HepG2 (cell line): ENCODE data around the gene CCDC34. TPM values are rescaled to one million over a fixed set of nuclear protein-coding genes. Genes with fewer than 3 reads are reported as not detected.
"Not testable (repeated sequence)": the region's sequence is repeated elsewhere in the genome, so short reads cannot be mapped to it uniquely, and the experiment has no call there.

Source experiments
- EP300 ChIP-seq, 3 experiments: sonication (generic) in 1 of 3; formaldehyde crosslinking in 1 of 3; IDR thresholded peaks; 2 replicates each; pipeline versions ENCODE4 v1.5.1 to v1.6.1; 2011 to 2020; ENCODE audit warnings: low read depth in 2 of 3, low read length in 2 of 3, borderline replicate concordance in 1 of 3, improper control_type of control experiment in 1 of 3, mild to moderate bottlenecking in 1 of 3, missing genetic modification reagents in 1 of 3, moderate library complexity in 1 of 3
- FOXP1 ChIP-seq, 2 experiments: fragments of 450-650 bp in 1 of 2; IDR thresholded peaks; 2 replicates each; pipeline ENCODE4 v1.6.1; 2017 to 2018; ENCODE audit warnings: antibody characterized with exemption in 1 of 2
- GATAD2A ChIP-seq: IDR thresholded peaks from 2 replicates; pipeline ENCODE4 v1.6.1; 2016
- NCOA2 ChIP-seq: sonication (generic); formaldehyde crosslinking; IDR thresholded peaks from 2 replicates; pipeline ENCODE4 v1.8.0; 2022; ENCODE audit warnings: inconsistent platforms
- NFIC ChIP-seq: IDR thresholded peaks from 2 replicates; pipeline ENCODE4 v1.6.1; 2012; ENCODE audit warnings: mild to moderate bottlenecking, low read length, inconsistent platforms
- NR2C2 ChIP-seq: sonication (generic); formaldehyde crosslinking; IDR thresholded peaks from 2 replicates; pipeline ENCODE4 v1.4.0; 2020; ENCODE audit warnings: missing genetic modification reagents, mild to moderate bottlenecking, moderate library complexity, borderline replicate concordance
- RXRB ChIP-seq: IDR thresholded peaks from 2 replicates; pipeline ENCODE4 v1.6.1; 2016; ENCODE audit warnings: borderline replicate concordance, missing genetic modification reagents, missing compliant biosample characterization
- TBX2 ChIP-seq: sonication (generic); formaldehyde crosslinking; IDR thresholded peaks from 2 replicates; pipeline ENCODE4 v1.5.0; 2020; ENCODE audit warnings: missing genetic modification reagents, mild to moderate bottlenecking, borderline replicate concordance
- ZNF121 ChIP-seq: sonication (generic); formaldehyde crosslinking; IDR thresholded peaks from 2 replicates; pipeline ENCODE4 v1.5.0; 2020; ENCODE audit warnings: mild to moderate bottlenecking, missing genetic modification reagents
- polyA plus RNA-seq, 8 experiments: library from polyadenylated mRNA; depleted of rRNA in 3 of 8; stranded (reverse) in 7 of 8; unstranded in 1 of 8; fragments of >200 nt; fragmentation: Illumina TruSeq in 4 of 8; extraction: Trizol in 4 of 8; gene quantifications; 2 replicates each; pipeline versions ENCODE4 v1.2.1 to v1.2.3, GENCODE V29; 2011 to 2016; ENCODE audit warnings: low read depth in 4 of 8, missing spikeins in 1 of 8, mixed read lengths in 1 of 8; ENCODE audit not compliant: insufficient read depth in 1 of 8
- total RNA-seq, 5 experiments: library from RNA; depleted of rRNA; stranded (reverse); fragments of >200 nt; fragmentation: Illumina TruSeq; extraction: Trizol; gene quantifications; 2 replicates each; pipeline ENCODE4 v1.2.3, GENCODE V29; 2016; ENCODE audit warnings: low read depth in 1 of 5
- TF ChIP-seq, protein P1 (sequence below), 2 experiments: sonication (generic) in 1 of 2; formaldehyde crosslinking in 1 of 2; IDR thresholded peaks; 2 replicates each; pipeline versions ENCODE4 v1.4.0 to v1.6.1; 2016 to 2020; ENCODE audit warnings: borderline replicate concordance in 1 of 2, low read depth in 1 of 2, mild to moderate bottlenecking in 1 of 2, missing genetic modification reagents in 1 of 2
- TF ChIP-seq, protein P2 (sequence below): sonication (generic); formaldehyde crosslinking; IDR thresholded peaks from 2 replicates; pipeline ENCODE4 v1.4.0; 2020; ENCODE audit warnings: missing genetic modification reagents, borderline replicate concordance
- TF ChIP-seq, protein P3 (sequence below): sonication (generic); formaldehyde crosslinking; IDR thresholded peaks from 2 replicates; pipeline ENCODE4 v1.4.0; 2020; ENCODE audit warnings: missing genetic modification reagents
- TF ChIP-seq, protein P4 (sequence below): sonication (generic); formaldehyde crosslinking; IDR thresholded peaks from 2 replicates; pipeline ENCODE4 v1.4.0; 2020; ENCODE audit warnings: missing genetic modification reagents, mild to moderate bottlenecking, borderline replicate concordance

Gene CCDC34
- total and polyA plus RNA-seq, 2 of the 13 experiments (the other 11 are each of a cell fraction or from before 2014, with no cell fraction given): 7.6 to 34.3 TPM

DNA sequence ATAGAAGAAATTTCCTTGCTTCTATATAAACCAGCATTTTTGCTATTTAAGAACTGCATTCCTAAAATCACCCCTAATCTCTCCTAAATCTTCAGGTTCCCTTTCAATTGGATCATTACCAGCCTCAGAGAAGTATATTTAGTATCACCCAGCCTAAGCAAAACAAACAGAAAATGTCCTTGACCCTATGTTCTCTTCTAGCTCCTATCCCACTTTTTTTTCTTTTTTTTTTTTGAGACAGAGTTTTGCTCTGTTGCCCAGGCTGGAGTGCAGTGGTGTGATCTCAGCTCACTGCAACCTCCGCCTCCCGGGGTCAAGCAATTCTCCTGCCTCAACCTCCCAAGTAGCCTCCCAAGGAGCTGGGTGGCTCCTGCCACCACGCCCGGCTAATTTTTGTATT is 28.3 kb downstream of the CCDC34 start (continued):
- TF ChIP-seq, protein P1, sequence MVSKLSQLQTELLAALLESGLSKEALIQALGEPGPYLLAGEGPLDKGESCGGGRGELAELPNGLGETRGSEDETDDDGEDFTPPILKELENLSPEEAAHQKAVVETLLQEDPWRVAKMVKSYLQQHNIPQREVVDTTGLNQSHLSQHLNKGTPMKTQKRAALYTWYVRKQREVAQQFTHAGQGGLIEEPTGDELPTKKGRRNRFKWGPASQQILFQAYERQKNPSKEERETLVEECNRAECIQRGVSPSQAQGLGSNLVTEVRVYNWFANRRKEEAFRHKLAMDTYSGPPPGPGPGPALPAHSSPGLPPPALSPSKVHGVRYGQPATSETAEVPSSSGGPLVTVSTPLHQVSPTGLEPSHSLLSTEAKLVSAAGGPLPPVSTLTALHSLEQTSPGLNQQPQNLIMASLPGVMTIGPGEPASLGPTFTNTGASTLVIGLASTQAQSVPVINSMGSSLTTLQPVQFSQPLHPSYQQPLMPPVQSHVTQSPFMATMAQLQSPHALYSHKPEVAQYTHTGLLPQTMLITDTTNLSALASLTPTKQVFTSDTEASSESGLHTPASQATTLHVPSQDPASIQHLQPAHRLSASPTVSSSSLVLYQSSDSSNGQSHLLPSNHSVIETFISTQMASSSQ (IDR thresholded peaks at IDR 0.05; ENCODE audit: low read depth): not testable (repeated sequence)
- TF ChIP-seq, protein P1 (CRISPR knock-in tag; IDR thresholded peaks at IDR 0.05; ENCODE audit: borderline replicate concordance): peak; percentile 40; the same call in 1 of the 2 replicates
- TF ChIP-seq, protein P2, sequence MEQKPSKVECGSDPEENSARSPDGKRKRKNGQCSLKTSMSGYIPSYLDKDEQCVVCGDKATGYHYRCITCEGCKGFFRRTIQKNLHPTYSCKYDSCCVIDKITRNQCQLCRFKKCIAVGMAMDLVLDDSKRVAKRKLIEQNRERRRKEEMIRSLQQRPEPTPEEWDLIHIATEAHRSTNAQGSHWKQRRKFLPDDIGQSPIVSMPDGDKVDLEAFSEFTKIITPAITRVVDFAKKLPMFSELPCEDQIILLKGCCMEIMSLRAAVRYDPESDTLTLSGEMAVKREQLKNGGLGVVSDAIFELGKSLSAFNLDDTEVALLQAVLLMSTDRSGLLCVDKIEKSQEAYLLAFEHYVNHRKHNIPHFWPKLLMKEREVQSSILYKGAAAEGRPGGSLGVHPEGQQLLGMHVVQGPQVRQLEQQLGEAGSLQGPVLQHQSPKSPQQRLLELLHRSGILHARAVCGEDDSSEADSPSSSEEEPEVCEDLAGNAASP (CRISPR knock-in tag): peak; percentile 78; the same call in 1 of the 2 replicates
- TF ChIP-seq NFIC (peak; percentile 34; the same call in 1 of the 2 replicates), TBX2 (0 out of 2 replicates have a peak, but pooled peaks have one; percentile 23), ZNF121 (CRISPR knock-in tag) (peak; percentile 65), EP300 (IDR thresholded peaks at IDR 0.05; ENCODE audit: low read depth in 2 of 2, low read length in 2 of 2) (peak in 1 of 2 experiments; percentile 36; a peak in 1 of 4 replicates), FOXP1 (CRISPR knock-in tag; IDR thresholded peaks at IDR 0.05) (peak; percentile 26; the same call in 1 of the 2 replicates), GATAD2A (CRISPR knock-in tag) (peak; percentile 61; the same call in 1 of the 2 replicates), NR2C2 (peak; percentile 59; the same call in 1 of the 2 replicates), NCOA2 (CRISPR knock-in tag) (peak; percentile 52; the same call in 1 of the 2 replicates), RXRB (peak; percentile 86)
- TF ChIP-seq, protein P3, sequence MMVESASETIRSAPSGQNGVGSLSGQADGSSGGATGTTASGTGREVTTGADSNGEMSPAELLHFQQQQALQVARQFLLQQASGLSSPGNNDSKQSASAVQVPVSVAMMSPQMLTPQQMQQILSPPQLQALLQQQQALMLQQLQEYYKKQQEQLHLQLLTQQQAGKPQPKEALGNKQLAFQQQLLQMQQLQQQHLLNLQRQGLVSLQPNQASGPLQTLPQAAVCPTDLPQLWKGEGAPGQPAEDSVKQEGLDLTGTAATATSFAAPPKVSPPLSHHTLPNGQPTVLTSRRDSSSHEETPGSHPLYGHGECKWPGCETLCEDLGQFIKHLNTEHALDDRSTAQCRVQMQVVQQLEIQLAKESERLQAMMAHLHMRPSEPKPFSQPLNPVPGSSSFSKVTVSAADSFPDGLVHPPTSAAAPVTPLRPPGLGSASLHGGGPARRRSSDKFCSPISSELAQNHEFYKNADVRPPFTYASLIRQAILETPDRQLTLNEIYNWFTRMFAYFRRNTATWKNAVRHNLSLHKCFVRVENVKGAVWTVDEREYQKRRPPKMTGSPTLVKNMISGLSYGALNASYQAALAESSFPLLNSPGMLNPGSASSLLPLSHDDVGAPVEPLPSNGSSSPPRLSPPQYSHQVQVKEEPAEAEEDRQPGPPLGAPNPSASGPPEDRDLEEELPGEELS: 0 out of 2 replicates have a peak, but pooled peaks have one; percentile 18
- TF ChIP-seq EP300 (CRISPR knock-in tag; IDR thresholded peaks at IDR 0.05; ENCODE audit: borderline replicate concordance); FOXP1 (IDR thresholded peaks at IDR 0.05): not testable (repeated sequence)
- TF ChIP-seq, protein P4, sequence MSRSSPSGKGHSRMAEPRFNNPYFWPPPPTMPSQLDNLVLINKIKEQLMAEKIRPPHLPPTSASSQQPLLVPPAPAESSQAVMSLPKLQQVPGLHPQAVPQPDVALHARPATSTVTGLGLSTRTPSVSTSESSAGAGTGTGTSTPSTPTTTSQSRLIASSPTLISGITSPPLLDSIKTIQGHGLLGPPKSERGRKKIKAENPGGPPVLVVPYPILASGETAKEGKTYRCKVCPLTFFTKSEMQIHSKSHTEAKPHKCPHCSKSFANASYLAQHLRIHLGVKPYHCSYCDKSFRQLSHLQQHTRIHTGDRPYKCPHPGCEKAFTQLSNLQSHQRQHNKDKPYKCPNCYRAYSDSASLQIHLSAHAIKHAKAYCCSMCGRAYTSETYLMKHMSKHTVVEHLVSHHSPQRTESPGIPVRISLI (CRISPR knock-in tag): peak; percentile 96
